ENCODE measurements around the gene UBE2I.

DNA sequence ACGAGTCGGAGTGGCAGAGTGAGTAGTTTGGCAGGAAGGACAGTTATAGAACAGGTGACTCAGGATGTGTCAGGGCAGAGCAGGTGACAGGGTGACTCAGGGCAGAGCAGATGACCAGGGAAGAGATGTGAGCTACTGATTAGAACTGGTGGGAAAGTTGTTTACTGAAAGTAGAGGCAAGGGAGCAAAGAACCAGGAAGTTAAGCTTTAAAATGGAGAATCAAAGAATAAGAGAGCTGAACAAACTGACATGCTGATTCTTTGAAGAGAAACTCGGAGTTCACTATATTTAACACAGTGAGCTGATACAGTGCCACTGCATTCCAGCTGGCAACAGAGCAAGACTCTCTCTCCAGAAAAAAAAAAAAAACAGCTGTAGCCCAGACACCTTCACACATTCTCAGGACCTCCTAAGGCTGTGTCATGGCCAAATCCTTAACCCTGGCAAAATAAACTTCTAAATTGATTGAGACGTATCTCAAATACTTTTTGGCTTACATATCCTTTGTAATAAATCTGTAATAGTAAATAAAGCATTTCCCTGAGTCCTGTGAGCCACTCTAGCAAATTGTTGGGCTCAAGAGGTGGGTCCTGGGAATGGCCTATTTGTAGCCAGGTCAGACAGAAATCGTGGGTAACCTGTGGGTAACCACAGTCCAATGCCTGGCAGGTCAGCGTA lies 12.3 kb upstream of the UBE2I start:
- TF ChIP-seq, protein P1, sequence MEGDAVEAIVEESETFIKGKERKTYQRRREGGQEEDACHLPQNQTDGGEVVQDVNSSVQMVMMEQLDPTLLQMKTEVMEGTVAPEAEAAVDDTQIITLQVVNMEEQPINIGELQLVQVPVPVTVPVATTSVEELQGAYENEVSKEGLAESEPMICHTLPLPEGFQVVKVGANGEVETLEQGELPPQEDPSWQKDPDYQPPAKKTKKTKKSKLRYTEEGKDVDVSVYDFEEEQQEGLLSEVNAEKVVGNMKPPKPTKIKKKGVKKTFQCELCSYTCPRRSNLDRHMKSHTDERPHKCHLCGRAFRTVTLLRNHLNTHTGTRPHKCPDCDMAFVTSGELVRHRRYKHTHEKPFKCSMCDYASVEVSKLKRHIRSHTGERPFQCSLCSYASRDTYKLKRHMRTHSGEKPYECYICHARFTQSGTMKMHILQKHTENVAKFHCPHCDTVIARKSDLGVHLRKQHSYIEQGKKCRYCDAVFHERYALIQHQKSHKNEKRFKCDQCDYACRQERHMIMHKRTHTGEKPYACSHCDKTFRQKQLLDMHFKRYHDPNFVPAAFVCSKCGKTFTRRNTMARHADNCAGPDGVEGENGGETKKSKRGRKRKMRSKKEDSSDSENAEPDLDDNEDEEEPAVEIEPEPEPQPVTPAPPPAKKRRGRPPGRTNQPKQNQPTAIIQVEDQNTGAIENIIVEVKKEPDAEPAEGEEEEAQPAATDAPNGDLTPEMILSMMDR (IDR thresholded peaks at IDR 0.05; ENCODE audit: insufficient read depth, low read depth, low read length), result no peak
- TF ChIP-seq EZH2 (IDR thresholded peaks at IDR 0.05; ENCODE audit: insufficient read depth, low read length), result no peak
